ENCODE results near the gene DSPP. TPM values are rescaled to one million over a fixed set of nuclear protein-coding genes. Genes with fewer than 3 reads are reported as not detected.

Gene DSPP
- total RNA-seq = under 0.01 TPM

GRCh38 chr4:87608229-87608628 is at the start of gene DSPP:
Gene DSPP (plus strand): TSS chr4:87608529. CDS start chr4:87610909, 2,380 bp downstream.

DNA sequence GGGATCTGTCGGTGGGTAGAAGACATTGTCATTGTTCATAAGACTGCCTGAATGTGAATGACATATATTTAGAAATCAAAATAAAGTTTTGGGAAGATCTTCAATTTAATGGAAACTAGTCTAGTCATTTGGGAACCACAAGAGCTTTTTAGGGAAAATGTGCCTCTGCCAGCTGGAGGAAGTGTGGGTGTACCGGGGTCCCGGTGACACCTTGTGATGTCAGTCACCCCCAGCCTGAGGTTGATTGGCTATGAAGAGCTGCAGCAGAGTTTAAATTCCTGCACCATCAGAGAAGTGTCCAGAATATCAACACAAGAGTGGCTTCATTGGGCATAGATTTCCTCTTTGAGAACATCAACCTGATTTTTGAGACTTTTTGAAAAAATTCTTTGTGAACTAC is 41.7 kb downstream of the DSPP start, which contains the start of gene DMP1:
DMP1 (plus strand) TSS at position 301 of the 400 bp plus-strand sequence. CDS start 6,213 bp downstream, outside the sequence.

Other genes starting within 250 kb of the DSPP start
- gene HSD17B11, start 217.3 kb upstream of the DSPP start, total RNA-seq = 27.5 TPM
- 26.3 TPM for gene NUDT9, start 186.0 kb upstream of the DSPP start, total RNA-seq
- 127 TPM for gene SPARCL1, start 79.2 kb upstream of the DSPP start, total RNA-seq
- not detected for gene DMP1, start 41.8 kb downstream of the DSPP start, total RNA-seq
- gene IBSP, start 191.0 kb downstream of the DSPP start, total RNA-seq = not detected
- 0.23 TPM for gene MEPE, start 224.4 kb downstream of the DSPP start, total RNA-seq